ENCODE results near the gene POLR2E. TPM values are rescaled to one million over a fixed set of nuclear protein-coding genes. Genes with fewer than 3 reads are reported as not detected.

POLR2E gene
- 100 to 1,000 TPM; 108 to 138 (median 133) TPM for total RNA-seq
- long read RNA-seq, donor 1, transcript POLR2E-213 (8 exons, 2,831 nt): major isoform, 130 of 168 reads
- long read RNA-seq, donor 1, partial matches to known transcripts: 20 of 168 reads
- long read RNA-seq, donor 1, other reads (novel, unspliced or antisense): 8 of 168 reads
- long read RNA-seq, donor 2, transcript POLR2E-213 (8 exons, 2,831 nt): major isoform, 120 of 129 reads
- long read RNA-seq, donor 2, partial matches to known transcripts: 4 of 129 reads
- long read RNA-seq, donor 2, other reads (novel, unspliced or antisense): 3 of 129 reads

DNA sequence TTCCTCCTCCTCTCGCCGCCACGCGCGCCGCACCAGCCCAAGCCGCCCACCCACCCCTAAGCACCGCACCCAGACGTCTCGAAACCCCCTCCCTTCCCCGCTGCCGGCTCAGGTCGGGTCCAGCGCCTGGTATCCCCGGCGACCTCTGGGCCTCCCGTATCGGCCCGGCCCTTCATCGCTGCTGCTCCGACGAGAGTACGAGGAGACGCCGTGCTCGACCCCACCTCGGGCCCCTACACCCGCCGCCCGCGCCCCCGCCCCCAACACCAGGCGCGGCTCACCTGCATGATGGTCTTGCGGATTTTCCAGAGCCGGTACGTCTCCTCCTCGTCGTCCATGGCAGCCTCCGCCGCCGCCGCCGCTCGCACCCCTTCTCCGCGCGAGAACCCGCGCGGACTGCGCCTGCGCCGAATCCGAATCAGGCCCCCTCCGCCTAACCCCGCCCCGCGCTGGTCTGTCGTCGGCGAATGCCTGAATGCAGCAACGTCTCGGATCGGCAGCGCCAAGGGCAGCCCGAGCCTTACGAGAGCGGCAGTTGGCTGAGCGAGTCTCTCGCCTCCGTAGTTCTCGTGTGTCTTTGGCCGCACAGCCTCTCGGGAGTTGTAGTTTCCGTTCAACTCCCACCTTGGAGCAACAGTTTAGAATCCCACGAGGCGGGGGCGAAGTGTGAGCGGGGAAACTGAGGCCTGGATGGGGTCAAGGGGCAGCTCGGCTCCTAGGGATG is at the start of gene POLR2E:
POLR2E (minus strand) TSS at position 398 of the 724 bp plus-strand sequence; CDS start at position 338, 60 bp downstream.
- Histone ChIP-seq H3K4me1 (ENCODE audit: low read depth) (peaks cover 31% of the 10 kb centered on the region), H3K36me3 (ENCODE audit: low read depth) (no peaks in the 10 kb centered on the region), H3K9me3 (no peaks in the 10 kb centered on the region), H3K4me3 (peak within 1 kb of the TSS; percentile 91)
- TF ChIP-seq CTCF (IDR thresholded peaks at IDR 0.05): no peak
- ATAC-seq (peak; percentile 96), DNase-seq (peak; percentile 98 to 99 (median 99))
- intact Hi-C loops (cut with DNase I, micrococcal nuclease): no loop called here

DNA sequence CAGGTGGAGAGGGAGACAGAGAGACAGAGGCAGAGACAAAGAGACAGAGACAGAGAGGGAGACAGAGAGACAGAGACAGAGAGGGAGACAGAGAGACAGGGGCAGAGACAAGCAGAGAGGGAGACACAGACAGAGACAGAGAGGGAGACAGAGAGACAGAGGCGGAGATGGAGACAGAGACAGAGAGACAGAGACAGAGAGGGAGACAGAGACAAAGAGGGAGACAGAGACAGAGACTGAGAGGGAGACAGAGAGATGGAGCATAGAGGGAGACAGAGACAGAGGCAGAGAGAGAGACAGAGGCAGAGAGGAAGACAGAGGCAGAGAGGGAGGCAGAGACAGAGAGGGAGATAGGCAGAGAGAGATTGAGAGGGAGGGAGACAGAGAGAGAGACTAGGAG is 49.6 kb upstream of the POLR2E start:
- DNase-seq (no peak), ATAC-seq (no peak)
- H3K4me3 ChIP-seq: no peak overlapping the region
- intact Hi-C loops (cut with DNase I, micrococcal nuclease): no loop called here
- no peaks in the 10 kb centered on the region for H3K9me3 ChIP-seq
- no peaks in the 10 kb centered on the region for H3K36me3 ChIP-seq (ENCODE audit: low read depth)
- no peaks in the 10 kb centered on the region for H3K4me1 ChIP-seq (ENCODE audit: low read depth)
- no peak for TF ChIP-seq CTCF (IDR thresholded peaks at IDR 0.05)

DNA sequence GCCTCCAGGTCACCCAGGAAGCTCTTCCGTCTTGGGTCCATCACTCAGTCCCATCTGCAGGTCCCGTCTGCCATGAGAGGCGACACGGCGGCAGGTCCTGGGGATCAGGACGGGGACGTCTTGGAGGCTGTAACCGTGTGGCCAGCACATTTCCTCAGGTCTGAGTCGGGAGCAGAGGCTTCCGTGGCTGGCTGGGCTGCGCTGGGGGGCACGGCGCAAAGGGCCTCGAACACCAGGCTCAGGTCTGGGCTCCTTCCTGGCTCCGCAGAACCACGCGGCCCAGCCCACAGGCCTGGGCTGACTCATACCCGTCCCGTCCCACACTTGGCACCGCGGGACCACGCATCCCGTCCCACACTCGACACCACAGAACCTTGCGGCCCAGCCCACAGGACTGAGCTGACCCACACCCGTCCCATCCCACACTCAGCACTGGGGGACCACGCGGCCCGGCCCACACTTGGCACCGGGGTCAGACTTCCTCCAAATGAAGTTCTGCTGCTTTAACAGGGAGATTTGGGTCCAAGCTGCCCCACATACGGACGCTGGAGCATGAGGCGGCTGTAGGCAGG is 48.7 kb upstream of the POLR2E start:
- ATAC-seq: no peak
- Histone ChIP-seq H3K36me3 (ENCODE audit: low read depth) (no peaks in the 10 kb centered on the region), H3K9me3 (no peaks in the 10 kb centered on the region), H3K4me3 (no peak overlapping the region), H3K4me1 (ENCODE audit: low read depth) (no peaks in the 10 kb centered on the region)
- DNase-seq: no peak
- no peak for TF ChIP-seq CTCF (IDR thresholded peaks at IDR 0.05)
- intact Hi-C loops (cut with DNase I, micrococcal nuclease): no loop called here

DNA sequence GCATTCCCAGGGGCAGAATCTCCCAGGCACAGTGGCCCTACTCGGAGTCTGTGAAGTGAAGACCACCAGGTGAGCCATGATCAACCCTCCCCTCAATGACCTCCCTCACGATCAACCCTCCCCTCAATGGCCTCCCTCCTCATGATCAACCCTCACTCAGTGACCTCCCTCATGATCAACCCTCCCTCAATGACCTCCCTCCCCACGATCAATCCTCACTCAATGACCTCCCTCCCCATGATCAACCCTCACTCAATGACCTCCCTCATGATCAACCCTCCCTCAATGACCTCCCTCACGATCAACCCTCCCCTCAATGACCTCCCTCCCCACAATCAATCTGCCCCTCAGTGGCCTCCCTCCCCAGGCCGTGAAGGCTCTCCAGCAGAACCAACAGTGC is 46.8 kb upstream of the POLR2E start:
- intact Hi-C loops (cut with DNase I, micrococcal nuclease): no loop called here
- Histone ChIP-seq H3K9me3 (no peaks in the 10 kb centered on the region), H3K4me3 (no peak overlapping the region), H3K4me1 (ENCODE audit: low read depth) (no peaks in the 10 kb centered on the region), H3K36me3 (ENCODE audit: low read depth) (no peaks in the 10 kb centered on the region)
- peak; percentile 41 for ATAC-seq
- DNase-seq: no peak
- no peak for TF ChIP-seq CTCF (IDR thresholded peaks at IDR 0.05)

GRCh38 chr19:1140272-1141027 is 45.3 kb upstream of the POLR2E start:
- H3K36me3 ChIP-seq (ENCODE audit: low read depth): no peaks in the 10 kb centered on the region

More at GRCh38 chr19:1140272-1141027, 45.3 kb upstream of the POLR2E start:
- DNase-seq: no peak
- Histone ChIP-seq H3K4me1 (ENCODE audit: low read depth) (peaks cover 14% of the 10 kb centered on the region), H3K9me3 (no peaks in the 10 kb centered on the region), H3K4me3 (no peak overlapping the region)
- no peak for TF ChIP-seq CTCF (IDR thresholded peaks at IDR 0.05)
- ATAC-seq: no peak
- intact Hi-C loops (cut with DNase I, micrococcal nuclease): no loop called here
